GM12865 (cell line): ENCODE measurements around the gene ZNF777.
"Not testable (repeated sequence)": the region's sequence is repeated elsewhere in the genome, so short reads cannot be mapped to it uniquely, and the experiment has no call there.

ENCODE experiments used
- DNase-seq: peaks from one replicate; pipeline ENCODE4 v3.0.0; 2010; ENCODE audit warnings: low read depth
- H3K4me3 ChIP-seq: 2 replicates; pipeline ENCODE4 v1.5.1; 2011; ENCODE audit warnings: mild to moderate bottlenecking, low read depth, low read length, control low read depth
- CTCF ChIP-seq: IDR thresholded peaks from 2 replicates; pipeline ENCODE4 v1.5.1; 2011; ENCODE audit warnings: low read length, control low read depth, low read depth, inconsistent platforms; ENCODE audit not compliant: insufficient read depth; ENCODE audit errors: missing control alignments

Gene ZNF777

GRCh38 chr7:149414745-149415390, 46.0 kb downstream of the ZNF777 start:
- DNase-seq = no peak
- H3K4me3 ChIP-seq = no peak overlapping the region
- TF ChIP-seq CTCF = no peak

- no peak overlapping the region for H3K4me3 ChIP-seq
These were observed 46.7 kb downstream of the ZNF777 start for GRCh38 chr7:149414171-149414570.

GRCh38 chr7:149413083-149413482, 47.8 kb downstream of the ZNF777 start:
- H3K4me3 ChIP-seq, DNase-seq: not testable (repeated sequence)

More at GRCh38 chr7:149414171-149414570, 46.7 kb downstream of the ZNF777 start:
- TF ChIP-seq CTCF = no peak
- no peak for DNase-seq

- no peak overlapping the region for H3K4me3 ChIP-seq
- TF ChIP-seq CTCF = no peak
- peak; percentile 64 for DNase-seq
These were observed 51.0 kb downstream of the ZNF777 start for GRCh38 chr7:149409895-149410294.

GRCh38 chr7:149404825-149405224, 56.0 kb downstream of the ZNF777 start:
- no peak for TF ChIP-seq CTCF
- DNase-seq = no peak

GRCh38 chr7:149404396-149404795, 56.5 kb downstream of the ZNF777 start:
- no peak for TF ChIP-seq CTCF
- no peak for DNase-seq

More at GRCh38 chr7:149404825-149405224, 56.0 kb downstream of the ZNF777 start:
- no peak overlapping the region for H3K4me3 ChIP-seq

GRCh38 chr7:149398195-149398820, 62.6 kb downstream of the ZNF777 start:
- TF ChIP-seq CTCF = no peak
- DNase-seq = no peak
- H3K4me3 ChIP-seq = no peak overlapping the region

More at GRCh38 chr7:149404396-149404795, 56.5 kb downstream of the ZNF777 start:
- H3K4me3 ChIP-seq = no peak overlapping the region
